Mesenchymal stem cell (in vitro differentiated cells and primary cell): ENCODE data around the gene VPS16.
A peak's percentile ranks its signal among the peaks of the same experiment; 100 is the strongest.

ENCODE experiments used
- DNase-seq: peaks from one replicate; pipeline ENCODE4 v3.0.0-alpha.2; 2013
- H2AFZ ChIP-seq: one replicate; pipeline ENCODE4 v1.6.1; 2013; ENCODE audit warnings: low read depth, mild to moderate bottlenecking, control low read depth, inconsistent platforms, low read length, moderate library complexity
- H2AK5ac ChIP-seq: 2 replicates; pipeline ENCODE4 v1.6.1; 2013; ENCODE audit warnings: low read length, moderate library complexity, mild to moderate bottlenecking, inconsistent platforms; ENCODE audit not compliant: severe bottlenecking
- H2BK120ac ChIP-seq: one replicate; pipeline ENCODE4 v1.6.1; 2013; ENCODE audit warnings: low read depth, mild to moderate bottlenecking, inconsistent platforms, low read length, moderate library complexity
- H2BK12ac ChIP-seq, 2 experiments: one replicate each; pipeline ENCODE4 v1.6.1; 2013; ENCODE audit warnings: inconsistent platforms in 2 of 2, low read length in 2 of 2, mild to moderate bottlenecking in 2 of 2, moderate library complexity in 2 of 2, control low read depth in 1 of 2
- H2BK15ac ChIP-seq: one replicate; pipeline ENCODE4 v1.6.1; 2013; ENCODE audit warnings: mild to moderate bottlenecking, low read depth, inconsistent platforms; ENCODE audit not compliant: poor library complexity, severe bottlenecking
- H2BK5ac ChIP-seq: 2 replicates; pipeline ENCODE4 v1.6.1; 2013; ENCODE audit warnings: low read depth, mild to moderate bottlenecking, low read length, control low read depth, inconsistent platforms; ENCODE audit not compliant: poor library complexity, severe bottlenecking
- H3K14ac ChIP-seq, 2 experiments: one replicate each; pipeline ENCODE4 v1.6.1; 2013; ENCODE audit warnings: inconsistent platforms in 2 of 2, low read length in 2 of 2, control low read depth in 1 of 2, mild to moderate bottlenecking in 1 of 2, moderate library complexity in 1 of 2
- H3K18ac ChIP-seq, 2 experiments: one replicate each; pipeline ENCODE4 v1.6.1; 2013; ENCODE audit warnings: inconsistent platforms in 2 of 2, low read length in 2 of 2, control low read depth in 1 of 2, low read depth in 1 of 2, mild to moderate bottlenecking in 1 of 2
- H3K23ac ChIP-seq, 2 experiments: one replicate each; pipeline ENCODE4 v1.6.1; 2013; ENCODE audit warnings: inconsistent platforms in 2 of 2, low read length in 2 of 2, mild to moderate bottlenecking in 2 of 2, moderate library complexity in 2 of 2, control low read depth in 1 of 2
- H3K27ac ChIP-seq: 2 replicates; pipeline ENCODE4 v1.5.1; 2013; ENCODE audit warnings: mild to moderate bottlenecking, moderate library complexity, low read length, control low read depth, inconsistent platforms; ENCODE audit not compliant: poor library complexity, severe bottlenecking
- H3K27me3 ChIP-seq, 2 experiments: 2 replicates each; pipeline versions ENCODE4 v1.6.1 to v1.7.0; 2013; ENCODE audit warnings: low read length in 2 of 2, mild to moderate bottlenecking in 2 of 2, moderate library complexity in 2 of 2, control low read depth in 1 of 2, inconsistent platforms in 1 of 2; ENCODE audit not compliant: control insufficient read depth in 1 of 2, insufficient read depth in 1 of 2
- H3K36me3 ChIP-seq, 2 experiments: 2 replicates each; pipeline versions ENCODE4 v1.6.1 to v1.7.0; 2013; ENCODE audit warnings: low read length in 2 of 2, control low read depth in 1 of 2, inconsistent platforms in 1 of 2, low read depth in 1 of 2, mild to moderate bottlenecking in 1 of 2; ENCODE audit not compliant: insufficient read depth in 2 of 2, control insufficient read depth in 1 of 2
- H3K4ac ChIP-seq, 2 experiments: one replicate each; pipeline ENCODE4 v1.6.1; 2013; ENCODE audit warnings: inconsistent platforms in 2 of 2, low read length in 2 of 2, mild to moderate bottlenecking in 2 of 2, moderate library complexity in 2 of 2, control low read depth in 1 of 2, low read depth in 1 of 2
- H3K4me1 ChIP-seq: 2 replicates; pipeline ENCODE4 v1.6.1; 2013; ENCODE audit warnings: low read depth, low read length, control low read depth; ENCODE audit not compliant: control insufficient read depth, insufficient read depth
- H3K4me2 ChIP-seq: 2 replicates; pipeline ENCODE4 v1.6.1; 2013; ENCODE audit warnings: low read length, mild to moderate bottlenecking, inconsistent platforms; ENCODE audit not compliant: poor library complexity, severe bottlenecking
- H3K4me3 ChIP-seq, 2 experiments: 2 replicates each; pipeline versions ENCODE4 v1.5.1 to v1.7.0; 2013; ENCODE audit warnings: low read length in 2 of 2, mild to moderate bottlenecking in 2 of 2, control low read depth in 1 of 2, low read depth in 1 of 2; ENCODE audit not compliant: insufficient read depth in 1 of 2
- H3K79me1 ChIP-seq: replicated peaks from 2 replicates; pipeline ENCODE4 v1.6.1; 2013; ENCODE audit warnings: mild to moderate bottlenecking, control low read depth, low read length, inconsistent platforms; ENCODE audit not compliant: poor library complexity, severe bottlenecking
- H3K9ac ChIP-seq: 2 replicates; pipeline ENCODE4 v1.7.0; 2013; ENCODE audit warnings: mild to moderate bottlenecking, low read length, moderate library complexity
- H3K9me3 ChIP-seq: 2 replicates; pipeline ENCODE4 v1.7.0; 2013; ENCODE audit warnings: mild to moderate bottlenecking, low read length; ENCODE audit not compliant: control insufficient read depth
- H4K8ac ChIP-seq: one replicate; pipeline ENCODE4 v1.6.1; 2013; ENCODE audit warnings: inconsistent platforms, mild to moderate bottlenecking, low read length, moderate library complexity
- H4K91ac ChIP-seq: one replicate; pipeline ENCODE4 v1.6.1; 2013; ENCODE audit warnings: mild to moderate bottlenecking, low read length, inconsistent platforms

The VPS16 gene

DNA sequence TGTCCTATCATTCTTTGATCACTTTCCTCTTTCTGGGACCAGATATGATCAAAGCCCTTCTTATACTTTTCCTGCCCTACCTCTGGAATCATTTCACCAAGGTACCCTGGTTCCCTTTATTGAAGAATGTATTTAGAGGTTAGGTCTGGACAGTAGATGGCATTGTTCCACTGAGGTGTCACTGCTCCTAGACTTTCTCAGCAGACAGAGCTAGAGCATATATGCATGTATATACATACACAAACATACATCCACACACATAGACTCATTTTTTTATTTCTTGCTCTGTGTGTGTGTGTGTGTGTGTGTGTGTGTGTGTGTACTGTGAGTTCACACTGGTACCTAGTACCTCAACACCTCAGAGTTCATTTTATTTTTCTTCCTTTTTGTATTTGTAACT is 73.6 kb downstream of the VPS16 start:
- H2BK12ac ChIP-seq = no peak overlapping the region
- H3K14ac ChIP-seq = no peak overlapping the region
- no peak overlapping the region for H3K23ac ChIP-seq
- no peak overlapping the region for H3K18ac ChIP-seq
- H4K91ac ChIP-seq = no peak overlapping the region
- no peaks in the 10 kb centered on the region for H3K9me3 ChIP-seq
- no peak overlapping the region for H3K9ac ChIP-seq
- no peak overlapping the region for H2BK15ac ChIP-seq
- peak; percentile 26 for DNase-seq
- peaks cover 27% of the 10 kb centered on the region for H3K79me1 ChIP-seq
- H2AK5ac ChIP-seq = no peak overlapping the region
- H2BK120ac ChIP-seq = no peak overlapping the region
- no peak overlapping the region for H2BK5ac ChIP-seq
- peaks cover 3 to 24% of the 10 kb centered on the region in 2 experiments for H3K36me3 ChIP-seq
- H4K8ac ChIP-seq = no peak overlapping the region
- H3K4me2 ChIP-seq = no peak overlapping the region
- H3K4me1 ChIP-seq = no peaks in the 10 kb centered on the region
- H3K27ac ChIP-seq = no peak overlapping the region
- H2AFZ ChIP-seq = no peak overlapping the region
- no peaks in the 10 kb centered on the region for H3K27me3 ChIP-seq
- H3K4me3 ChIP-seq = no peak overlapping the region
- no peak overlapping the region for H3K4ac ChIP-seq
